Muscle layer of duodenum (tissue), 2 donors: ENCODE measurements around the gene RASD1.
"Not testable (repeated sequence)": the region's sequence is repeated elsewhere in the genome, so short reads cannot be mapped to it uniquely, and the experiment has no call there.

Experiments
- H3K27ac ChIP-seq: one replicate; pipeline ENCODE4 v1.7.0; 2013; ENCODE audit warnings: mild to moderate bottlenecking, low read length
- H3K27me3 ChIP-seq: one replicate; pipeline ENCODE4 v1.7.0; 2013; ENCODE audit warnings: low read depth, mild to moderate bottlenecking, control low read depth, low read length
- H3K36me3 ChIP-seq, 2 donors: one replicate each; pipeline ENCODE4 v1.7.0; 2013; ENCODE audit warnings: low read length in 2 of 2, control low read depth in 1 of 2, mild to moderate bottlenecking in 1 of 2; ENCODE audit not compliant: insufficient read depth in 2 of 2, control insufficient read depth in 1 of 2
- H3K4me1 ChIP-seq, 2 donors: one replicate each; pipeline ENCODE4 v1.7.0; 2013; ENCODE audit warnings: low read length in 2 of 2, mild to moderate bottlenecking in 2 of 2, control low read depth in 1 of 2, moderate library complexity in 1 of 2; ENCODE audit not compliant: insufficient read depth in 2 of 2, control insufficient read depth in 1 of 2
- H3K4me3 ChIP-seq, 2 donors: one replicate each; pipeline ENCODE4 v1.7.0; 2013; ENCODE audit warnings: low read length in 2 of 2, low read depth in 1 of 2, mild to moderate bottlenecking in 1 of 2
- H3K9me3 ChIP-seq, 2 donors: one replicate each; pipeline ENCODE4 v1.7.0; 2013; ENCODE audit warnings: low read length in 2 of 2, control low read depth in 1 of 2, mild to moderate bottlenecking in 1 of 2; ENCODE audit not compliant: control insufficient read depth in 1 of 2
- donor health status: healthy.

The RASD1 gene

GRCh38 chr17:17476865-17477467 is 19.2 kb downstream of the RASD1 start, which contains the start of gene MED9:
MED9 (plus strand) TSS chr17:17477000; CDS start chr17:17477042, 42 bp downstream.
- Histone ChIP-seq H3K4me3 (peak within 1 kb of the TSS; percentile 88 to 97), H3K4me1 (peaks cover 0 to 34% of the 10 kb centered on the region in 2 donors), H3K36me3 (no peaks in the 10 kb centered on the region), H3K27ac (peak within 1 kb of the TSS; percentile 81), H3K9me3 (no peaks in the 10 kb centered on the region), H3K27me3 (peaks cover 3% of the 10 kb centered on the region)

GRCh38 chr17:17474341-17474740 is 21.9 kb downstream of the RASD1 start:
- peaks cover 0 to 16% of the 10 kb centered on the region in 2 donors for H3K4me1 ChIP-seq
- H3K9me3 ChIP-seq: no peaks in the 10 kb centered on the region
- H3K27me3 ChIP-seq: peaks cover 3% of the 10 kb centered on the region
- H3K4me3 ChIP-seq: no peak overlapping the region
- H3K27ac ChIP-seq: no peak overlapping the region
- no peaks in the 10 kb centered on the region for H3K36me3 ChIP-seq

GRCh38 chr17:17472333-17472920 is 23.8 kb downstream of the RASD1 start:
- Histone ChIP-seq H3K4me1 (peaks cover 0 to under 1% of the 10 kb centered on the region in 2 donors), H3K27ac (no peak overlapping the region), H3K36me3 (no peaks in the 10 kb centered on the region), H3K9me3 (no peaks in the 10 kb centered on the region), H3K27me3 (peaks cover 3% of the 10 kb centered on the region), H3K4me3 (no peak overlapping the region)

GRCh38 chr17:17469996-17470395 is 26.2 kb downstream of the RASD1 start:
- H3K27ac ChIP-seq: no peak overlapping the region
- no peaks in the 10 kb centered on the region for H3K9me3 ChIP-seq
- no peaks in the 10 kb centered on the region for H3K27me3 ChIP-seq
- H3K4me3 ChIP-seq: no peak overlapping the region
- no peaks in the 10 kb centered on the region for H3K36me3 ChIP-seq
- H3K4me1 ChIP-seq: no peaks in the 10 kb centered on the region

- Histone ChIP-seq H3K4me3 (no peak overlapping the region), H3K27me3 (no peaks in the 10 kb centered on the region), H3K9me3 (no peaks in the 10 kb centered on the region), H3K4me1 (no peaks in the 10 kb centered on the region), H3K27ac (no peak overlapping the region), H3K36me3 (no peaks in the 10 kb centered on the region)
Measured at GRCh38 chr17:17469358-17469757, 26.8 kb downstream of the RASD1 start.

- no peaks in the 10 kb centered on the region for H3K9me3 ChIP-seq
- H3K27me3 ChIP-seq: no peaks in the 10 kb centered on the region
Measured at GRCh38 chr17:17468217-17469010, 27.8 kb downstream of the RASD1 start.

GRCh38 chr17:17467720-17468119 is 28.5 kb downstream of the RASD1 start:
- no peak overlapping the region for H3K27ac ChIP-seq
- no peaks in the 10 kb centered on the region for H3K36me3 ChIP-seq
- no peak overlapping the region for H3K4me3 ChIP-seq
- H3K4me1 ChIP-seq: no peaks in the 10 kb centered on the region
- no peaks in the 10 kb centered on the region for H3K9me3 ChIP-seq
- H3K27me3 ChIP-seq: no peaks in the 10 kb centered on the region

More at GRCh38 chr17:17468217-17469010, 27.8 kb downstream of the RASD1 start:
- Histone ChIP-seq H3K4me3 (no peak overlapping the region), H3K4me1 (no peaks in the 10 kb centered on the region), H3K36me3 (no peaks in the 10 kb centered on the region), H3K27ac (no peak overlapping the region)

GRCh38 chr17:17467016-17467415 is 29.2 kb downstream of the RASD1 start:
- Histone ChIP-seq H3K27me3 (no peaks in the 10 kb centered on the region), H3K36me3 (no peaks in the 10 kb centered on the region), H3K4me1 (no peaks in the 10 kb centered on the region), H3K9me3 (no peaks in the 10 kb centered on the region), H3K27ac (no peak overlapping the region), H3K4me3 (no peak overlapping the region)

GRCh38 chr17:17466511-17466910 is 29.7 kb downstream of the RASD1 start:
- H3K4me3 ChIP-seq: no peak overlapping the region
- no peaks in the 10 kb centered on the region for H3K36me3 ChIP-seq
- no peak overlapping the region for H3K27ac ChIP-seq
- no peaks in the 10 kb centered on the region for H3K9me3 ChIP-seq
- no peaks in the 10 kb centered on the region for H3K27me3 ChIP-seq
- H3K4me1 ChIP-seq: no peaks in the 10 kb centered on the region

GRCh38 chr17:17465878-17466277 is 30.3 kb downstream of the RASD1 start:
- H3K27me3 ChIP-seq, H3K9me3 ChIP-seq, H3K4me3 ChIP-seq, H3K4me1 ChIP-seq, H3K27ac ChIP-seq, H3K36me3 ChIP-seq: not testable (repeated sequence)

- no peaks in the 10 kb centered on the region for H3K4me1 ChIP-seq
- no peak overlapping the region for H3K4me3 ChIP-seq
- H3K9me3 ChIP-seq: no peaks in the 10 kb centered on the region
- no peaks in the 10 kb centered on the region for H3K27me3 ChIP-seq
- H3K36me3 ChIP-seq: no peaks in the 10 kb centered on the region
- H3K27ac ChIP-seq: no peak overlapping the region
Measured at GRCh38 chr17:17463821-17464220, 32.4 kb downstream of the RASD1 start.
